T-helper 1 cell treated with Interleukin-12 subunit alpha and Interleukin-12 subunit beta and Interleukin-4 antibody, amounts not matched to agents 30 ng/mL and 1 ng/mL, for 36 hours (primary cell): ENCODE results near the gene LTBR. TPM values are rescaled to one million over a fixed set of nuclear protein-coding genes. Genes with fewer than 3 reads are reported as not detected.

ENCODE experiments used
- intact Hi-C: fragments of 100-400 bp; cut with micrococcal nuclease; formaldehyde crosslinking; loops from one replicate; pipeline ENCODE4 v1.15.1; 2024
- total RNA-seq: library from RNA; stranded (reverse); gene quantifications from 2 replicates; pipeline ENCODE4 v1.2.3, GENCODE V29; 2022

The LTBR gene
- total RNA-seq, 1 donor from 2014 or later: 1.0 TPM

GRCh38 chr12:6418796-6419195, 34.8 kb downstream of the LTBR start:
- intact Hi-C loops: no loop called here

GRCh38 chr12:6420364-6420763, 36.4 kb downstream of the LTBR start:
- intact Hi-C loops: no loop called here

GRCh38 chr12:6423267-6424007, 39.5 kb downstream of the LTBR start:
- intact Hi-C loops: loop anchor here (1.0 kb wide), 10 partner anchors 21 to 135 kb away; partner anchors contain the start of genes CD27, GAPDH, MRPL51 and TAPBPL

GRCh38 chr12:6424008-6424347, 40.0 kb downstream of the LTBR start:
- intact Hi-C loops: no loop called here

GRCh38 chr12:6424866-6425265, 40.9 kb downstream of the LTBR start:
- intact Hi-C loops: no loop called here

- intact Hi-C loops: loop anchor here (2.0 kb wide), 1 partner anchor 37 kb away; no protein-coding TSS in a partner anchor
These were observed 41.9 kb downstream of the LTBR start for GRCh38 chr12:6425590-6426531.

GRCh38 chr12:6426882-6427671, 43.1 kb downstream of the LTBR start:
- intact Hi-C loops: loop anchor here (1.0 to 2.0 kb wide), 5 partner anchors 19 to 66 kb away; partner anchors contain the start of genes MRPL51, TAPBPL and VAMP1

GRCh38 chr12:6427796-6428195, 43.8 kb downstream of the LTBR start:
- intact Hi-C loops: loop anchor here (1.0 to 2.0 kb wide), 5 partner anchors 19 to 66 kb away; partner anchors contain the start of genes MRPL51, TAPBPL and VAMP1

GRCh38 chr12:6428326-6428725, 44.4 kb downstream of the LTBR start:
- intact Hi-C loops: no loop called here

- intact Hi-C loops: no loop called here
These were observed 46.4 kb downstream of the LTBR start for GRCh38 chr12:6430124-6430989.

- intact Hi-C loops: no loop called here
These were observed 49.0 kb downstream of the LTBR start for GRCh38 chr12:6432991-6433390.

GRCh38 chr12:6434205-6435140, 50.5 kb downstream of the LTBR start:
- intact Hi-C loops: loop anchor here (1.0 kb wide), 1 partner anchor 10 kb away; the partner anchor contains the start of gene CD27

GRCh38 chr12:6435961-6436715, 52.2 kb downstream of the LTBR start:
- intact Hi-C loops: no loop called here

- intact Hi-C loops: no loop called here
These were observed 53.6 kb downstream of the LTBR start for GRCh38 chr12:6437586-6437985.

GRCh38 chr12:6438345-6438744, 54.4 kb downstream of the LTBR start:
- intact Hi-C loops: no loop called here

- intact Hi-C loops: no loop called here
These were observed 56.4 kb downstream of the LTBR start for GRCh38 chr12:6440391-6440790.
